Kidney capillary endothelial cell (primary cell): ENCODE data around the gene ETFDH.
"Not testable (repeated sequence)": the region's sequence is repeated elsewhere in the genome, so short reads cannot be mapped to it uniquely, and the experiment has no call there.

Source experiments
- DNase-seq: peaks from one replicate; pipeline ENCODE4 v3.0.0-alpha.2; 2018; ENCODE audit warnings: low spot score

ETFDH gene

DNA sequence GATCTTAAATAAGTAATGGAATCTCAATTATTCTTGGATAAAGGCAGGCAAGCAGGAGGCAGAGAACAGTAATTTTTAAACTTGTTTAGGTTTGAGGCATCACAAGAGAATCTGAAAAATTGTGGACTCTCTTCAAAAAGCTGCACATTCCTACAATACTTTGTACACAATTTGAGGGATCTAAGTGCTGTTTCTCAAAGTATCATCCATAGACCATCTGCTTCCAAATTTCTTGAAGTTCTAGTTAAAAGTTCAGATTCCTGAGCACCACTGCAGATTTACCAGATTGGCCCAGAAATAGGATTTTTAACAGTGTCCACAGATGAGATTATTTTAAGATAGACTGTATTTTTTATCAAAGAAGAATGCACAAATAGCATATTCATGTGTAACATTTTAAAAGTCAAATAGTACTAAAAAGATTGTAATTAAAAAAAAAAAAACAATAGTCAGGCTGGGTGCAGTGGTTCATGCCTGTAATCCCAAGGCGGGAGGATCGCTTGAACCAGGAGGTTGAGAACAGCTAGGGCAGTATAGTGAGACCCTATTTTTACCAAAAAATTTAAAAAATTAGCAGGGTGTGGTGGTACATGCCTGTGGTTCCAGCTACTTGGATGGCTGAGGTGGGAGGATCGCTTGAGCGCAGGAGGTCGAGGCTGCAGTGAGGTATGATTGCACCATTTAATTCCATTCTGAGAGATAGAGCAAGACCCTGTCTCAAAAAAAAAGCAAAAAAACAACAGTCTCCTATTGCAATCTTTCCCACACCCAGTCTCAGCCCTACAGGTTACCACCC lies 82.5 kb downstream of the ETFDH start:
- DNase-seq: no peak

DNA sequence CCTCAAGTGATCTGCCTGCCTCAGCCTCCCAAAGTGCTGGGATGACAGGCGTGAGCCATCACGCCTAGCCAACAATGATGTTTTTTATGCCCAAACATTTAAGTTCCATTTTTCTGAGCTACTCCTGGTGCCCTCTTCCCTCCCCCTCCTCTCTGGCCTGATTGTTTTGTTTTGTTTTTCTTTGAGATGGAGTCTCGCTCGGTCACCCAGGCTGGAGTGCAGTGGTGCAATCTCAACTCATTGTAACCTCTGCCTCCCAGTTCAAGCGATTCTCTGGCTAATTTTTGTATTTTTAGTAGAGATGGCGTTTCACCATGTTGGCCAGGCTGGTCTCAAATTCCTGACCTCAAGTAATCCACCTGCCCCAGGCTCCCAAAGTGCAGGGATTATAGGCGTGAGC lies 83.7 kb downstream of the ETFDH start:
- DNase-seq: not testable (repeated sequence)

DNA sequence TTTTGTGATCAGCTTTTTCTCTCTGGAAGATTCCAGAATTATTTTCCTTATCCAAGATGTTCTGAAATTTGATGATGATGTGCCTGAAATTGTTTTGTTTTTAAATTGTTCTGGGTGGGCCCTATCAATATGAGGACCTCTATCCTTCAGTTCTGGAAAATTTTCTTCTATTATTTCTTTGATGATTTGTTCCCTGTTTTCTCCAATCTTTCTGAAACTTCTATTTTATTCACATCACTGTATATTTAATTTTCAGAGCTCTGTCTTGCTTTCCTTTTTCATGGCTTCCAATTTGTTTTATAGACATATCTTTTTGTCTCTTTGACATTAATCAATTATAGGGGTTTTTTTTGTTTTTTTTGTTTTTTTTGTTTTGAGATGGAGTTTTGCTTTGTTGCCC lies 84.5 kb downstream of the ETFDH start:
- DNase-seq: no peak

DNA sequence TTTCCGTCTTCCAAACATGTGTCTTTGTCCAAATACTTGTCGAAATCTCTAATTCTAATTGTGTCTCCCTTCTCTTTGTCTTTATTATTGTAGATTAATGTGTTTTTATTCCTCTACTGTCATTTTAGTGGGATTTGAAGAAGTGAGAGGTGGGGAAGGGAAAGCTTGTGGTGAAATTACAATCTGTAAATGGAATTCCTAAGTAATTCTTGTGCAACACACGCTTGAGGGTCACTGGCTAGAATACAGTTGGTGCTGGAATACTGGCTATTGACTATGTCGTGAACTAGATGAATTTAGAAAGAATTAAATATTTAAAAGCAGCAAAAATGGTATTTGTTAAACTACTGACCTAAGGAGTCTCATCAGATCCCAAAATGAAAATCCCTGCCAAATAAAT lies 86.0 kb downstream of the ETFDH start:
- no peak for DNase-seq

DNA sequence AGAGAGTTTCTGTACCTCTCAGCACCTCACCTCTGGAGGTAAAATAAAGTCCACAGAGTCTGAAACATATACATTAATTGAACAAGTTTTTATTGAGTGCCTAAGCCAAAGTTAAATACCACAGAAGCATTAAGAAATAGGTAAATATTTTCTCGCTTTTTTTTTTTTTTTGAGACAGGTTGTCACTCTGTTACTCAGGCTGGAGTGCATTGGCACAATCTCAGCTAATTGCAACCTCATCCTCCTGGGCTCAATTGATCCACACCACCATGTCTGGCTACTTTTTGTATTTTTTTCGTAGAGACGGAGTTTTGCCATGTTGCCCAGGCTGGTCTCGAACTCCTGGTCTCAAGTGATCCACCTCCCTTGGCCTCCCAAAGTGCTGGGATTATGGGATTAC lies 86.6 kb downstream of the ETFDH start:
- DNase-seq: no peak
